Measurements from ENCODE around the gene PRPS1L1.
A peak's percentile ranks its signal among the peaks of the same experiment; 100 is the strongest.

Gene PRPS1L1

GRCh38 chr7:18013936-18014335 is 13.7 kb downstream of the PRPS1L1 start:
- no peak for DNase-seq (ENCODE audit: low spot score)

GRCh38 chr7:18004372-18004771 is 23.3 kb downstream of the PRPS1L1 start:
- DNase-seq (ENCODE audit: low spot score) = no peak

GRCh38 chr7:18003286-18003994 is 24.2 kb downstream of the PRPS1L1 start:
- no peak for DNase-seq (ENCODE audit: low spot score)

GRCh38 chr7:17998692-17999091 is 29.0 kb downstream of the PRPS1L1 start:
- DNase-seq (ENCODE audit: low spot score) = no peak

- no peak for DNase-seq (ENCODE audit: low spot score)
These were observed 31.0 kb downstream of the PRPS1L1 start for GRCh38 chr7:17996442-17997223.

GRCh38 chr7:17996040-17996439 is 31.6 kb downstream of the PRPS1L1 start:
- no peak for DNase-seq (ENCODE audit: low spot score)

- no peak for DNase-seq (ENCODE audit: low spot score)
These were observed 33.4 kb downstream of the PRPS1L1 start for GRCh38 chr7:17994079-17994850.

GRCh38 chr7:17991866-17992648 is 35.6 kb downstream of the PRPS1L1 start:
- DNase-seq (ENCODE audit: low spot score) = peak; percentile 47

- no peak for DNase-seq (ENCODE audit: low spot score)
These were observed 36.9 kb downstream of the PRPS1L1 start for GRCh38 chr7:17990761-17991160.

GRCh38 chr7:17989546-17989945 is 38.1 kb downstream of the PRPS1L1 start:
- DNase-seq (ENCODE audit: low spot score) = no peak

- no peak for DNase-seq (ENCODE audit: low spot score)
These were observed 38.8 kb downstream of the PRPS1L1 start for GRCh38 chr7:17988858-17989257.

GRCh38 chr7:17988141-17988540 is 39.5 kb downstream of the PRPS1L1 start:
- DNase-seq (ENCODE audit: low spot score) = no peak

GRCh38 chr7:17986851-17987250 is 40.8 kb downstream of the PRPS1L1 start:
- no peak for DNase-seq (ENCODE audit: low spot score)

- DNase-seq (ENCODE audit: low spot score) = no peak
These were observed 42.0 kb downstream of the PRPS1L1 start for GRCh38 chr7:17985473-17986239.

- DNase-seq (ENCODE audit: low spot score) = no peak
These were observed 43.4 kb downstream of the PRPS1L1 start for GRCh38 chr7:17984288-17984687.

- DNase-seq (ENCODE audit: low spot score) = no peak
These were observed 44.2 kb downstream of the PRPS1L1 start for GRCh38 chr7:17983221-17984062.

- no peak for DNase-seq (ENCODE audit: low spot score)
These were observed 50.7 kb downstream of the PRPS1L1 start for GRCh38 chr7:17976952-17977351.

Measured in ecto neural progenitor cell (in vitro differentiated cells).